ENCODE results near the gene MAGI2. TPM values are rescaled to one million over a fixed set of nuclear protein-coding genes. Genes with fewer than 3 reads are reported as not detected.
"Not testable (repeated sequence)": the region's sequence is repeated elsewhere in the genome, so short reads cannot be mapped to it uniquely, and the experiment has no call there.

Gene MAGI2
- total and polyA plus RNA-seq, 2 experiments from 2014 or later = 10.4 to 26.4 TPM

GRCh38 chr7:78514634-78515033, 938.8 kb downstream of the MAGI2 start (continued):
- no peak for TF ChIP-seq ZNF462 (CRISPR knock-in tag; IDR thresholded peaks at IDR 0.05)

GRCh38 chr7:78510580-78511188, 942.8 kb downstream of the MAGI2 start:
- H3K9me3 Mint-ChIP-seq = no peaks in the 10 kb centered on the region
- H3K36me3 Mint-ChIP-seq (ENCODE audit: low read depth) = no peaks in the 10 kb centered on the region; the same call in 2 of the 3 replicates
- H3F3A ChIP-seq (replicated peaks; ENCODE audit: low read depth) = no peaks in the 10 kb centered on the region
- H3K4me1 ChIP-seq (ENCODE audit: insufficient read depth) = peaks cover 15% of the 10 kb centered on the region; the same call in 1 of the 2 replicates
- no peak overlapping the region; the same call in 1 of the 2 replicates for H3K27ac Mint-ChIP-seq
- no peak overlapping the region for H2AFZ ChIP-seq
- H4K20me1 ChIP-seq (replicated peaks; ENCODE audit: insufficient read depth) = no peaks in the 10 kb centered on the region
- H3K4me1 Mint-ChIP-seq = peaks cover 22% of the 10 kb centered on the region
- DNase-seq (ENCODE audit: low spot score) (peak; percentile 81), ATAC-seq (peak; percentile 78)
- H3K27me3 Mint-ChIP-seq (ENCODE audit: insufficient read depth, low read depth, poor library complexity) = peaks cover 4% of the 10 kb centered on the region
- H3K9me2 ChIP-seq (ENCODE audit: insufficient read depth) = no peaks in the 10 kb centered on the region
- TF ChIP-seq CTCF (conservative IDR thresholded peaks at IDR 0.05; ENCODE audit: low read depth in 2 of 2) = peak; percentile 87 to 93
- TF ChIP-seq NANOG (IDR thresholded peaks at IDR 0.05; ENCODE audit: borderline replicate concordance) = no peak
- no peak overlapping the region for H3K4me2 ChIP-seq
- no peaks in the 10 kb centered on the region for H3K27me3 ChIP-seq (ENCODE audit: insufficient read depth)
- H3K4me3 ChIP-seq = no peak overlapping the region
- H3K4me3 Mint-ChIP-seq = no peak overlapping the region
- H3K36me3 ChIP-seq (ENCODE audit: insufficient read depth) = no peaks in the 10 kb centered on the region
- H3K79me2 ChIP-seq (replicated peaks; ENCODE audit: insufficient read depth) = no peaks in the 10 kb centered on the region
- H3K27ac ChIP-seq (ENCODE audit: low read depth) = no peak overlapping the region

- H3K27ac ChIP-seq (ENCODE audit: low read depth); H3K36me3 Mint-ChIP-seq (ENCODE audit: low read depth); DNase-seq (ENCODE audit: low spot score); H3K9me2 ChIP-seq (ENCODE audit: insufficient read depth); H3K27ac Mint-ChIP-seq; H3K4me3 ChIP-seq; H3K79me2 ChIP-seq (replicated peaks; ENCODE audit: insufficient read depth); H3K4me1 ChIP-seq (ENCODE audit: insufficient read depth); H4K20me1 ChIP-seq (replicated peaks; ENCODE audit: insufficient read depth); H3K4me2 ChIP-seq; ATAC-seq; H2AFZ ChIP-seq; H3K36me3 ChIP-seq (ENCODE audit: insufficient read depth); H3K4me3 Mint-ChIP-seq; H3K27me3 ChIP-seq (ENCODE audit: insufficient read depth); H3K27me3 Mint-ChIP-seq (ENCODE audit: insufficient read depth, low read depth, poor library complexity); H3F3A ChIP-seq (replicated peaks; ENCODE audit: low read depth); H3K9me3 Mint-ChIP-seq: not testable (repeated sequence)
- peaks cover 11% of the 10 kb centered on the region for H3K4me1 Mint-ChIP-seq
Observed at GRCh38 chr7:78503301-78503700, 950.2 kb downstream of the MAGI2 start.
